OCI-LY3 (cell line): Measurements from ENCODE around the gene POPDC2.

ENCODE experiments used
- EZH2phosphoT487 ChIP-seq: fragments of 200-600 bp; shearing (Covaris generic); IDR thresholded peaks from 2 replicates; pipeline ENCODE4 v1.6.1; 2018; ENCODE audit warnings: antibody characterized with exemption, mixed run types, low read depth
- TF ChIP-seq, protein P1 (sequence below): fragments of 200-600, 300-600 bp; sonication (generic); IDR thresholded peaks from 2 replicates; pipeline ENCODE4 v1.5.1; 2014; ENCODE audit warnings: antibody characterized with exemption, low read length, low read depth

DNA sequence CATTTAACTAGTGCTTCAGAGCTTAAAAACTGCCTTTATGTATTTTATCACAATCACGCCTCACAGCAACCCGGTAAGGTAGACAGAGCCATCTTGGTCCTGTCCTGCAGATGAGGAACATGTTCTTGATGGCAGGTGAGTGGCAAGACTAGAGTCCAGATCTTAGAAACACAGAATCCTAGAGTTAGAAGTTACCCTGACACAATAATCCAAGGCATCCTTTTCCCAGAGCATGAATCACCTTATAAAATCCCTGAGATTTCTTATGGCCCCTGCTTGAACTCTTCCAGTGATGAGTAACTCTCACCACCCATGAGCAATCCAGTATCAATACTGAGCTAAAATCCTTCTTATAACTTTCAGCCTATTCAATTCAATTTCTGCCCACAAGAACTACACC is 16.9 kb downstream of the POPDC2 start:
- TF ChIP-seq, protein P1, sequence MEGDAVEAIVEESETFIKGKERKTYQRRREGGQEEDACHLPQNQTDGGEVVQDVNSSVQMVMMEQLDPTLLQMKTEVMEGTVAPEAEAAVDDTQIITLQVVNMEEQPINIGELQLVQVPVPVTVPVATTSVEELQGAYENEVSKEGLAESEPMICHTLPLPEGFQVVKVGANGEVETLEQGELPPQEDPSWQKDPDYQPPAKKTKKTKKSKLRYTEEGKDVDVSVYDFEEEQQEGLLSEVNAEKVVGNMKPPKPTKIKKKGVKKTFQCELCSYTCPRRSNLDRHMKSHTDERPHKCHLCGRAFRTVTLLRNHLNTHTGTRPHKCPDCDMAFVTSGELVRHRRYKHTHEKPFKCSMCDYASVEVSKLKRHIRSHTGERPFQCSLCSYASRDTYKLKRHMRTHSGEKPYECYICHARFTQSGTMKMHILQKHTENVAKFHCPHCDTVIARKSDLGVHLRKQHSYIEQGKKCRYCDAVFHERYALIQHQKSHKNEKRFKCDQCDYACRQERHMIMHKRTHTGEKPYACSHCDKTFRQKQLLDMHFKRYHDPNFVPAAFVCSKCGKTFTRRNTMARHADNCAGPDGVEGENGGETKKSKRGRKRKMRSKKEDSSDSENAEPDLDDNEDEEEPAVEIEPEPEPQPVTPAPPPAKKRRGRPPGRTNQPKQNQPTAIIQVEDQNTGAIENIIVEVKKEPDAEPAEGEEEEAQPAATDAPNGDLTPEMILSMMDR: no peak
- no peak for TF ChIP-seq EZH2phosphoT487
